CD14-positive monocyte (primary cell): ENCODE data around the gene TRIM25. TPM values are rescaled to one million over a fixed set of nuclear protein-coding genes. Genes with fewer than 3 reads are reported as not detected.

ENCODE experiments used
- DNase-seq, 3 donors: peaks; one replicate each; pipeline ENCODE4 v3.0.0-alpha.2; 2011 to 2022
- H2AFZ ChIP-seq: 2 replicates; pipeline ENCODE4 v1.6.0; 2012; ENCODE audit warnings: mild to moderate bottlenecking, low read depth, low read length, inconsistent platforms; ENCODE audit not compliant: insufficient read depth, poor library complexity, severe bottlenecking
- H3K27ac ChIP-seq, 2 donors: 1 replicate in 1 of 2; 2 replicates in 1 of 2; pipeline ENCODE4 v1.5.1; 2012 to 2013; ENCODE audit warnings: low read length in 2 of 2, control low read depth in 1 of 2, inconsistent platforms in 1 of 2, low read depth in 1 of 2, mild to moderate bottlenecking in 1 of 2
- H3K27me3 ChIP-seq, 2 donors: one replicate each; pipeline versions ENCODE4 v1.6.0 to v1.6.1; 2011 to 2013; ENCODE audit warnings: low read length in 2 of 2; ENCODE audit not compliant: control insufficient read depth in 2 of 2, insufficient read depth in 2 of 2
- H3K36me3 ChIP-seq, 2 donors: replicated peaks in 1 of 2; 1 replicate in 1 of 2; 2 replicates in 1 of 2; pipeline versions ENCODE4 v1.5.1 to v1.6.1; 2012 to 2013; ENCODE audit warnings: low read length in 2 of 2, control low read depth in 1 of 2, inconsistent platforms in 1 of 2, mild to moderate bottlenecking in 1 of 2; ENCODE audit not compliant: insufficient read depth in 2 of 2, control insufficient read depth in 1 of 2
- H3K4me1 ChIP-seq, 2 donors: 1 replicate in 1 of 2; 2 replicates in 1 of 2; pipeline versions ENCODE4 v1.5.1 to v1.6.1; 2012 to 2013; ENCODE audit warnings: low read length in 2 of 2, control low read depth in 1 of 2, inconsistent platforms in 1 of 2, mild to moderate bottlenecking in 1 of 2, moderate library complexity in 1 of 2; ENCODE audit not compliant: insufficient read depth in 2 of 2, control insufficient read depth in 1 of 2
- H3K4me2 ChIP-seq: replicated peaks from 2 replicates; pipeline ENCODE3; 2012; ENCODE audit warnings: low read length, moderate library complexity, mild to moderate bottlenecking; ENCODE audit not compliant: poor library complexity, severe bottlenecking; ENCODE audit errors: extremely low read depth
- H3K4me3 ChIP-seq, 3 experiments: fragments of 200-600 bp in 1 of 3; sonication (generic) in 1 of 3; replicated peaks in 1 of 3; 1 replicate in 2 of 3; 2 replicates in 1 of 3; pipeline ENCODE4 v1.5.1; 2011 to 2013; ENCODE audit warnings: low read length in 3 of 3, mild to moderate bottlenecking in 3 of 3, control low read depth in 2 of 3, low read depth in 2 of 3, inconsistent platforms in 1 of 3, moderate library complexity in 1 of 3
- H3K79me2 ChIP-seq: 2 replicates; pipeline ENCODE4 v1.6.0; 2012; ENCODE audit warnings: mild to moderate bottlenecking, control low read depth, inconsistent platforms, low read length, moderate library complexity; ENCODE audit not compliant: insufficient read depth
- H3K9ac ChIP-seq: 2 replicates; pipeline ENCODE4 v1.6.0; 2017; ENCODE audit warnings: low read length, mild to moderate bottlenecking; ENCODE audit not compliant: insufficient read depth, poor library complexity, severe bottlenecking
- H3K9me3 ChIP-seq, 2 donors: replicated peaks in 1 of 2; 1 replicate in 1 of 2; 2 replicates in 1 of 2; pipeline versions ENCODE4 v1.5.1 to v1.6.1; 2012 to 2013; ENCODE audit warnings: low read length in 2 of 2, control low read depth in 1 of 2; ENCODE audit not compliant: control insufficient read depth in 1 of 2, insufficient read depth in 1 of 2
- H4K20me1 ChIP-seq: 2 replicates; pipeline ENCODE4 v1.6.0; 2012; ENCODE audit warnings: mild to moderate bottlenecking, low read length, control low read depth, moderate library complexity; ENCODE audit not compliant: insufficient read depth
- H3K27ac Mint-ChIP-seq, 7 donors: one replicate each; pipeline ENCODE4 v1.8.0; 2020; ENCODE audit warnings: mild to moderate bottlenecking in 7 of 7, mixed read lengths in 7 of 7, moderate library complexity in 6 of 7, inconsistent platforms in 2 of 7
- H3K27me3 Mint-ChIP-seq, 3 donors: one replicate each; pipeline ENCODE4 v1.8.0; 2021 to 2022; ENCODE audit warnings: low read depth in 3 of 3, mild to moderate bottlenecking in 3 of 3, mixed read lengths in 3 of 3, moderate library complexity in 3 of 3, inconsistent platforms in 1 of 3
- H3K36me3 Mint-ChIP-seq, 2 donors: one replicate each; pipeline ENCODE4 v1.8.0; 2020; ENCODE audit warnings: mixed read lengths in 2 of 2, inconsistent platforms in 1 of 2, mild to moderate bottlenecking in 1 of 2
- H3K4me1 Mint-ChIP-seq: one replicate; pipeline ENCODE4 v1.8.0; 2020; ENCODE audit warnings: mild to moderate bottlenecking, mixed read lengths
- H3K4me3 Mint-ChIP-seq, 2 donors: one replicate each; pipeline ENCODE4 v1.8.0; 2020; ENCODE audit warnings: mild to moderate bottlenecking in 2 of 2, mixed read lengths in 2 of 2, moderate library complexity in 1 of 2
- H3K9me3 Mint-ChIP-seq, 7 donors: one replicate each; pipeline ENCODE4 v1.8.0; 2020 to 2022; ENCODE audit warnings: mixed read lengths in 7 of 7, mild to moderate bottlenecking in 6 of 7, moderate library complexity in 6 of 7, inconsistent platforms in 2 of 7
- CTCF ChIP-seq: fragments of 200-600 bp; IDR thresholded peaks from one replicate; pipeline ENCODE4 v1.8.0; 2022; ENCODE audit warnings: antibody characterized with exemption, mild to moderate bottlenecking
- WGBS: methylation state at CpG from one replicate; pipeline ENCODE4 v1.1.5; 2013; ENCODE audit warnings: missing lambda C conversion rate; ENCODE audit not compliant: insufficient coverage; 5-methylcytosine and 5-hydroxymethylcytosine counted together
- intact Hi-C, 2 donors: fragments of 100-400 bp; cut with micrococcal nuclease; formaldehyde crosslinking; loops; one replicate each; pipeline versions ENCODE4 v1.15.0 to v1.15.1; 2023
- polyA plus RNA-seq, 3 donors: library from polyadenylated mRNA; depleted of rRNA in 1 of 3; unstranded in 2 of 3; stranded (reverse) in 1 of 3; fragments of 300-500 nt in 2 of 3; fragments of >200 nt in 1 of 3; fragmentation: Illumina TruSeq in 2 of 3; gene quantifications; 1 replicate in 2 of 3; 2 replicates in 1 of 3; pipeline ENCODE4 v1.2.3, GENCODE V29; 2012 to 2021

TRIM25 gene
- polyA plus RNA-seq, 3 donors: 5.4 to 98.3 (median 11.2) TPM

DNA sequence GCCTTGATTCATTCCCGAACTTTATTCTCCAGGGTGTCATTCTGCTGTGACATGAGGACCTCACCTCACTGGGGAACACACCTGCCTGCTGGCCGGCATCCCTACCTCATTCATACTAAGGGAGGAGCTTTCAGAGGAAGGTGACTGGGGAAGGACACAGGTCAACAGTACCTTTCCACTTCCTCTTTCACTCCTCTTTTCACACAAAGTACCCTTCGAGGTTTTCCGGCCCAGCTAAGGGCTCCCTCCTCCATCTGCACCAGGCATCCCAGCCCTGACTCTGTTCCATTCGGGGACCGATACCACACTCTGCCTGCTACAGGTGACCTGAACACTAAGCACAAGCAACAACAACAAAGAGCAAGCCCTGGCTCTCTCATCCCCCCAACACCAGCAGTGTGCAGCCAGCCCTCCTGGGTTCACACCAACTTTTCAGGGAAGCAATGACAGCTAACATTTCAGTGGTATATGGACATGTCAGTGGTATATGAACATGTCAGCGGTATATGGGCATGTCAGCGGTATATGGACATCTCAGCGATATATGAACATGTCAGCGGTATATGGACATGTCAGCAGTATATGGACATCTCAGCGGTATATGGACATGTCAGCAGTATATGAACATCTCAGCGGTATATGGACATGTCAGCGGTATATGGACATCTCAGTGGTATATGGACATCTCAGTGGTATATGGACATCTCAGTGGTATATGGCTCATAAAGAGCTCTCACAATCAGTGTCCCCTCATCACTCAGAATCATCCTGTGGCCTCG lies 16.0 kb downstream of the TRIM25 start:
- peaks cover 90 to 100% of the 10 kb centered on the region in 2 donors for H3K36me3 Mint-ChIP-seq
- Histone ChIP-seq H3K36me3 (peaks cover 98 to 100% of the 10 kb centered on the region in 2 donors), H4K20me1 (peaks cover 99% of the 10 kb centered on the region), H3K9me3 (no peaks in the 10 kb centered on the region), H3K9ac (no peak overlapping the region), H3K27ac (peak overlapping the region in 1 of 2 donors; percentile 28), H3K27me3 (no peaks in the 10 kb centered on the region), H3K4me2 (no peak overlapping the region), H3K79me2 (peaks cover 80% of the 10 kb centered on the region), H2AFZ (no peak overlapping the region), H3K4me1 (no peaks in the 10 kb centered on the region), H3K4me3 (no peak overlapping the region)
- intact Hi-C loops: no loop called here
- H3K4me1 Mint-ChIP-seq: peaks cover 24% of the 10 kb centered on the region
- no peak overlapping the region for H3K4me3 Mint-ChIP-seq
- peak overlapping the region in 4 of 7 donors; percentile 68 to 83 (median 75) for H3K27ac Mint-ChIP-seq
- 88% methylated on average over 7 of the region's 14 CpGs for WGBS
- no peak for TF ChIP-seq CTCF
- peaks cover 0 to 4% (median 1%) of the 10 kb centered on the region in 3 donors for H3K27me3 Mint-ChIP-seq
- DNase-seq: no peak
- H3K9me3 Mint-ChIP-seq: peaks cover 0 to 5% (median 0%) of the 10 kb centered on the region in 7 donors

GRCh38 chr17:56896968-56897359 lies 16.9 kb downstream of the TRIM25 start:
- Histone ChIP-seq H2AFZ (no peak overlapping the region), H3K36me3 (peaks cover 98 to 100% of the 10 kb centered on the region in 2 donors), H3K9ac (no peak overlapping the region), H3K27me3 (no peaks in the 10 kb centered on the region), H3K27ac (no peak overlapping the region), H3K79me2 (peaks cover 71% of the 10 kb centered on the region), H3K4me3 (no peak overlapping the region), H3K4me1 (no peaks in the 10 kb centered on the region), H4K20me1 (peaks cover 99% of the 10 kb centered on the region), H3K9me3 (no peaks in the 10 kb centered on the region), H3K4me2 (no peak overlapping the region)
- H3K4me1 Mint-ChIP-seq: peaks cover 21% of the 10 kb centered on the region
- H3K4me3 Mint-ChIP-seq: no peak overlapping the region
- no peak for DNase-seq
- H3K36me3 Mint-ChIP-seq: peaks cover 90 to 100% of the 10 kb centered on the region in 2 donors
- WGBS: 97% methylated on average over 4 of the region's 4 CpGs
- TF ChIP-seq CTCF: no peak
- peaks cover 0 to 6% (median 3%) of the 10 kb centered on the region in 7 donors for H3K9me3 Mint-ChIP-seq
- H3K27me3 Mint-ChIP-seq: peaks cover 0 to 4% (median 1%) of the 10 kb centered on the region in 3 donors
- intact Hi-C loops: no loop called here
- H3K27ac Mint-ChIP-seq: peak overlapping the region in 3 of 7 donors; percentile 39 to 83 (median 53)
